Measurements from ENCODE around the gene TMEM201. TPM values are rescaled to one million over a fixed set of nuclear protein-coding genes. Genes with fewer than 3 reads are reported as not detected.

The TMEM201 gene
- total and polyA plus RNA-seq, 2 of the 4 experiments (the other 2 are of a cell fraction), result 1.3 to 8.7 TPM

DNA sequence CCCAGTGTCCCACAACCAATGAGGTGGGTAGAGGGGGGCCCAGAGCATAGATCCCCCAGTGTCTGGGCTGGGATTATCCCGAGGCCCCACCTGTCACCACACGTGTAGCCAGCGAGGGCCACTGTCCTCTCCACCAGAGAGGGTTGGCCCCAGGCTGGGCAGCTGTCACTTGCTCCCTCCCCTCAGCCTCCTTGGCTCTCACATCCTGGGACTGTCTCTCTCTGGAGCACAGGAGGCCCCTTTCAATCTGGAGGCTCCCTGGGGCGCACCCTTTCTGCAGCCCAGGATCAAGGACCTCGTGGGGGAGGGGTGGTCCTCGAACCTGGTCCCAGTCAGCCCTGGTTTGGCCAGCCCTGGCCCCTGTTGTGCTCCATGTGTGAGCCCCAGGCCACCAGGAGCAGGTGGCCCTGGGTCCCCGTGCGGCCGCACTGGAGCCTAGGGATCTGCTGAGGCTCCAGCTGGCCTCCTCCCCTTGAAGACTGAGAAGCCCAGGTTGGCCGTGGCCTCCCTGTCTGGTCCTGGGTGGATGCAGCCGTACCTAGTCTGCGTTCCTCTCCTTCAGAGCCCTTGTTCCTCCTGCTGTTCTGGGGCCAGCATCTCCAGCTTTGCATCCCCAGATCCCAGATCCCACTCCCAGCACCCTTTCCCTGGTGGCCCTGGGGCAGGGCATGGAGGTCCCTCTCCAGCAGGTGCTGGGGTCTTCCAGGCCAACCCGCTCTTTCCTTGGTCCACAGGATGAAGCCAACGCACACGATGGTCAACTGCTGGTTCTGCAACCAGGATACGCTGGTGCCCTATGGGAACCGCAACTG lies 6.7 kb downstream of the TMEM201 start (continued):
- no peak for TF ChIP-seq BHLHE40 (IDR thresholded peaks at IDR 0.05; ENCODE audit: low read depth, low read length)

DNA sequence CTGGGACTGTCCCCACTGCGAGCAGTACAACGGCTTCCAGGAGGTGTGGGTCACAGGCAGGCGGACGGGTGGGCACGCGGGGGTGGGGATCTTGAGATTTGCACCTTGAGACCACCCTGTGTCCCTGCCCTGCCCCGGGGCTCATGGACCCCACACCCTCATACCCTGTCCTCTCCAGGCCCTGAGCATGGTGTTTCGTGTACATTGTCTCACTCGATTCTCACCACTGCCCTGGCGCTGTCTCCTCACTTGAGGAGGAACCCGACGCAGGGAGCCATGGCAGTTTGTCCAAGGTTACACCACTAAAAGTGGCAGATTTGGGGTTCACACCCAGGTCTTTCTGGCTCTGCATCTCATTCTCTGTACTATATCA lies 7.2 kb downstream of the TMEM201 start:
- no peak overlapping the region for H2BK15ac ChIP-seq (ENCODE audit: low read depth, low read length)
- H3K79me1 ChIP-seq (ENCODE audit: low read depth in 1 of 2, low read length in 2 of 2), result peaks cover 8 to 59% of the 10 kb centered on the region in 2 experiments
- in situ Hi-C loops (cut with MboI; ENCODE audit: low sequenced_read_pairs) (no loop called here), intact Hi-C loops (cut with micrococcal nuclease) (no loop called here), dilution Hi-C loops (cut with HindIII; ENCODE audit: low sequenced_read_pairs, unreplicated experiment) (no loop called here)
- peaks cover 33% of the 10 kb centered on the region for H4K20me1 ChIP-seq (ENCODE audit: insufficient read depth, low read length)
- H3K9ac ChIP-seq (ENCODE audit: low read depth, low read length), result no peak overlapping the region
- peaks cover 10% of the 10 kb centered on the region for H3K4me1 ChIP-seq (ENCODE audit: control insufficient read depth, insufficient read depth, low read length)
- no peak overlapping the region for H3K4me3 ChIP-seq (ENCODE audit: insufficient read depth, low read depth, low read length)
- no peak overlapping the region for H3K56ac ChIP-seq (ENCODE audit: extremely low read depth, insufficient read depth, low read length)
- no peak overlapping the region for H4K5ac ChIP-seq (ENCODE audit: low read depth, low read length)
- no peak overlapping the region for H2BK120ac ChIP-seq (ENCODE audit: low read depth, low read length)
- H3K36me3 ChIP-seq (ENCODE audit: control insufficient read depth, insufficient read depth, low read length), result peaks cover 15% of the 10 kb centered on the region; the same call in 1 of the 2 replicates
- no peak overlapping the region for H3K4ac ChIP-seq (ENCODE audit: low read depth, low read length)
- POLR2A ChIA-PET (ENCODE audit: unreplicated experiment), result no interaction called here
- peaks cover 10% of the 10 kb centered on the region for H3K9me1 ChIP-seq (ENCODE audit: insufficient read depth, low read length)
- H2AK9ac ChIP-seq (replicated peaks; ENCODE audit: low read depth, low read length, poor library complexity), result no peak overlapping the region
- 78% methylated on average over 3 of the region's 12 CpGs; no CpG with 5 or more reads in 1 of the 2 experiments for WGBS, 2 experiments (ENCODE audit: extremely low coverage in 2 of 2, insufficient read length in 1 of 2)
- CTCF ChIA-PET, result no interaction called here
- H3K9me3 ChIP-seq (ENCODE audit: control insufficient read depth, insufficient read depth, low read length), result no peaks in the 10 kb centered on the region
- TF ChIP-seq POLR2A (IDR thresholded peaks at IDR 0.05; ENCODE audit: low read depth, low read length) (no peak), CEBPB (IDR thresholded peaks at IDR 0.05; ENCODE audit: low read depth, low read length) (no peak), RFX5 (IDR thresholded peaks at IDR 0.05; ENCODE audit: low read depth, low read length) (no peak), MXI1 (IDR thresholded peaks at IDR 0.05; ENCODE audit: borderline replicate concordance, low read depth, low read length) (no peak), BHLHE40 (IDR thresholded peaks at IDR 0.05; ENCODE audit: low read depth, low read length) (no peak), MAFK (IDR thresholded peaks at IDR 0.05; ENCODE audit: low read depth, low read length) (no peak), RAD21 (IDR thresholded peaks at IDR 0.05; ENCODE audit: low read length) (no peak)
- TF ChIP-seq, protein P1, sequence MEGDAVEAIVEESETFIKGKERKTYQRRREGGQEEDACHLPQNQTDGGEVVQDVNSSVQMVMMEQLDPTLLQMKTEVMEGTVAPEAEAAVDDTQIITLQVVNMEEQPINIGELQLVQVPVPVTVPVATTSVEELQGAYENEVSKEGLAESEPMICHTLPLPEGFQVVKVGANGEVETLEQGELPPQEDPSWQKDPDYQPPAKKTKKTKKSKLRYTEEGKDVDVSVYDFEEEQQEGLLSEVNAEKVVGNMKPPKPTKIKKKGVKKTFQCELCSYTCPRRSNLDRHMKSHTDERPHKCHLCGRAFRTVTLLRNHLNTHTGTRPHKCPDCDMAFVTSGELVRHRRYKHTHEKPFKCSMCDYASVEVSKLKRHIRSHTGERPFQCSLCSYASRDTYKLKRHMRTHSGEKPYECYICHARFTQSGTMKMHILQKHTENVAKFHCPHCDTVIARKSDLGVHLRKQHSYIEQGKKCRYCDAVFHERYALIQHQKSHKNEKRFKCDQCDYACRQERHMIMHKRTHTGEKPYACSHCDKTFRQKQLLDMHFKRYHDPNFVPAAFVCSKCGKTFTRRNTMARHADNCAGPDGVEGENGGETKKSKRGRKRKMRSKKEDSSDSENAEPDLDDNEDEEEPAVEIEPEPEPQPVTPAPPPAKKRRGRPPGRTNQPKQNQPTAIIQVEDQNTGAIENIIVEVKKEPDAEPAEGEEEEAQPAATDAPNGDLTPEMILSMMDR (conservative IDR thresholded peaks at IDR 0.05; ENCODE audit: low read depth, low read length), result no peak
- TF ChIP-seq, protein P2, sequence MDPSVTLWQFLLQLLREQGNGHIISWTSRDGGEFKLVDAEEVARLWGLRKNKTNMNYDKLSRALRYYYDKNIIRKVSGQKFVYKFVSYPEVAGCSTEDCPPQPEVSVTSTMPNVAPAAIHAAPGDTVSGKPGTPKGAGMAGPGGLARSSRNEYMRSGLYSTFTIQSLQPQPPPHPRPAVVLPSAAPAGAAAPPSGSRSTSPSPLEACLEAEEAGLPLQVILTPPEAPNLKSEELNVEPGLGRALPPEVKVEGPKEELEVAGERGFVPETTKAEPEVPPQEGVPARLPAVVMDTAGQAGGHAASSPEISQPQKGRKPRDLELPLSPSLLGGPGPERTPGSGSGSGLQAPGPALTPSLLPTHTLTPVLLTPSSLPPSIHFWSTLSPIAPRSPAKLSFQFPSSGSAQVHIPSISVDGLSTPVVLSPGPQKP (IDR thresholded peaks at IDR 0.05; ENCODE audit: borderline replicate concordance, low read depth, low read length), result no peak
- H4K8ac ChIP-seq (ENCODE audit: low read depth in 2 of 2, low read length in 2 of 2), result no peak overlapping the region
- no peaks in the 10 kb centered on the region for H3K27me3 ChIP-seq (ENCODE audit: control insufficient read depth, insufficient read depth, low read length)
- no peak overlapping the region for H2AK5ac ChIP-seq (ENCODE audit: low read depth, low read length)
- no peak overlapping the region for H3K18ac ChIP-seq (ENCODE audit: low read depth, low read length)
- ATAC-seq (ENCODE audit: low read depth), result no peak
- no peak overlapping the region for H3K23ac ChIP-seq (ENCODE audit: low read depth, low read length)
- H2BK20ac ChIP-seq (ENCODE audit: low read depth, low read length), result no peak overlapping the region
- H3K14ac ChIP-seq (replicated peaks; ENCODE audit: low read depth, low read length), result no peak overlapping the region
- H2AFZ ChIP-seq (replicated peaks; ENCODE audit: low read length, poor library complexity), result no peak overlapping the region
- no peak overlapping the region for H2BK5ac ChIP-seq (ENCODE audit: low read depth, low read length, poor library complexity, severe bottlenecking)
- no peak overlapping the region for H3K27ac ChIP-seq (ENCODE audit: insufficient read depth, low read length)
- H3K4me2 ChIP-seq (ENCODE audit: low read depth, low read length), result no peak overlapping the region
- BruUV-seq (replicated peaks), result no TSS peak
- no peak overlapping the region for H4K91ac ChIP-seq (ENCODE audit: insufficient read depth, low read depth, low read length)
- no peak for DNase-seq

Data from IMR-90 (cell line).